HG02763 (cell line): ENCODE data around the gene TRMU.

Experiments
- ATAC-seq: cut with Tn5 transposase; IDR thresholded peaks from one replicate; pipeline ENCODE4 v1.9.1; 2021; ENCODE audit warnings: mild to moderate bottlenecking, moderate library complexity; ENCODE audit not compliant: unreplicated experiment

The TRMU gene

DNA sequence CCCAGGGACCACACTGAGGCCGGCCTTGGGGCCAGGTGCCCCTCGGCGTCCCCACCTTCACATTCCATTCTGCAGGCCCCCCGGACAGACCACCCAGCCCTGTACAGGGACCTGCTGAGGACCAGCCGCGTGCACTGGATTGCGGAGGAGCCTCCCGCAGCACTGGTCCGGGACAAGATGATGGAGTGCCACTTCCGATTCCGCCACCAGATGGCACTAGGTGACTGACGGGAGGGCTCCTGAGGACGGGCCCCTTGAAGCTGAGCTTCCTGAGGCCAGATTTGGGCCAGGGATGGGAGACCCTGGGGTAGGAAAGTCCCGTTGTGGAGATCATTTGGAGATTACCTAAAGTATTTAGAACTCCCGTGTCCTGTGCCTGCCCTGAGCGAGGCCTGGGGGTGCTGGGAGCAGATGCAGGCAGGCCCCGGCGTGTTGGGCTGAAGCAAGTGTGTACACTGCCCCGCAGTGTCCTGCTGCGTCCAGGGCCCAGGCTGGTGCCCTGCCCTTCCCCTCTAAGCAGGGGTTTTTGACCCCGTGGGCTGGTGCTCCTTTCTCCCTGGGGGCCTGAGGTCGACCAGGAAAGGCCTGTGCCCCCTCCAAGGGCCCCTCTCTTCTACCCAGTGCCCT, 20.0 kb downstream of the TRMU start:
- ATAC-seq: no peak

- no peak for ATAC-seq
These were observed 20.5 kb downstream of the TRMU start for GRCh38 chr22:46355996-46356471.

DNA sequence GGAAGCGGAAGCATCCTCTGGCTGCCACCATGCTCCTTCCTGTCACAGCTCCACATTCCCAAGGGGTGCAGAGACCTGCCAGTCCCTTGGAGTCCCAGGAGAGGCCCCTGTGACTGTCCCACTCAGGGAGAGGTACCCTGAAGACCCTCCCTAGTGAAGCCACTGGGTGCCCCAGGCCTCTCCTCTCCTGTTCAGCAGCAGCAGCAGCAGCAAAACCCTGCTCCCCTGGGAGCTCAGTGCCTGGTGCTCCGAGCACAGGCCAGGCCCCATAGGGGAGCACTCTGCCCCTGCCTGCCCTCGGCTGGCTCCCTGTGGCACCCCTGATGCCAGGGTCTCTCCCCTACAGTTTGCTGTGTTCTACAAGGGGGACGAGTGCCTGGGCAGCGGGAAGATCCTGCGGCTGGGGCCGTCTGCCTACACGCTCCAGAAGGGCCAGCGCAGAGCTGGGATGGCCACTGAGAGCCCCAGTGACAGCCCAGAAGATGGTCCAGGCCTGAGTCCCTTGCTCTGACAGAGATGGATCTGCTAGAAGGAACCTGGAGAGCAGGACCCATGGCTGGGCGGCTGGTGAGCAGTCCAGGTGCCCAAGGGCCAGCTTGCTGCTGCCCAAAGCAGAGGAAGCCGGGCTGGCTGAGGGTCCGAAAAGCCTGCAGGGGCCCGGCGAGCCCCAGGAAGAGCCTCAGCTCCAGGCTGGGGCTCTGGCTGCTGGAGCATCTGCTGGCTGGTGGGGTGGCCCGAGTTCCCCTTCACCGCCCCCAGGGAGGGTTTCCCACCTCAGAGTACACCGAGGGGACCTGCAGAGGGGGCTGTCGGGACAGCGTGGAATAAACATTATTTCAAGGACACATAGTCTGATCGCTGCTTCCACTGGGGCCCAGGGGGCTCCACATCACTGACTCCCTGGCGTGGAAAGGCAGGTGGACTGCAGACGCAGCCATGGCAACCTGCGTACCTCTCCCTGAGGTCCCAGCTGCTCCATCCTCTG, 21.3 kb downstream of the TRMU start:
- ATAC-seq: no peak

GRCh38 chr22:46357711-46358520, 22.4 kb downstream of the TRMU start:
- ATAC-seq: no peak

DNA sequence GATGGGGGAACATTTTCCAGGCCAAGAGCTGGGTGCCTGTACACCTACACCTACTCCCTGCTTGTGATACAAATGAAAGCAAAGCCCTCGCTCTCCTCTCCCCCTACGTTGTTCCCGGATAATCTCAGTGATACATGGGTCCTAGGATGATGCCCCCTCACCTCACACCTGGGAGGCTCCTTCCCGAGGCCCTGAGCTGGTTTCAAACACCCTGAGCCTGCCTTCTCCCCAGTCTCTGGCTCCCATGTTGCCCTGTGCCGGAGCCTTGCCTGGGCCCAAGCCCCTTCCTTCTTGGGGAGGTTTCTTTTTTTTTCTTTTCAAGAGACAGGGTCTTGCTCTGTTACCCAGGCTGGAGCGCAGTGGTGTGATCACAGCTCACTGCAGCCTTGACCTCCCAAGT, 23.3 kb downstream of the TRMU start:
- ATAC-seq: no peak

DNA sequence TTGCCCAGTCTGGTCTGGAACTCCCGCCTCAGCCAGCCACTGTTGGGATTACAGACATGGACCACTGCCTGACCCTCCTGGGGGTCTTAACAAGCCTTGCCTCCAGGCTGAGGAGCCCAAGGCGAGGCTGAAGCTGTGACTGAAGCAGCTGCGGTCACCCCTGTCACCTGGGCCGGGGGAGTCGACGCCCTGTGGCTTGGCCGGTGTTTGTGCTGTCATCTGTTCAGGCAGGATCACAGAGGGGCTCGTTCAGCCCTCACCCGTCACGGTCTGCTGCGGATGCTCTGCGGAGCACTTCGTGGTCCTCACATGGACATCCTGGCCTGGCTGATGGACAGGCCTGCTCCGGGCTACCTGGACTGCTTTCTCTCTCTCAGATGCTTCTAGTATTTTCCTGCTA, 23.8 kb downstream of the TRMU start:
- ATAC-seq: no peak

DNA sequence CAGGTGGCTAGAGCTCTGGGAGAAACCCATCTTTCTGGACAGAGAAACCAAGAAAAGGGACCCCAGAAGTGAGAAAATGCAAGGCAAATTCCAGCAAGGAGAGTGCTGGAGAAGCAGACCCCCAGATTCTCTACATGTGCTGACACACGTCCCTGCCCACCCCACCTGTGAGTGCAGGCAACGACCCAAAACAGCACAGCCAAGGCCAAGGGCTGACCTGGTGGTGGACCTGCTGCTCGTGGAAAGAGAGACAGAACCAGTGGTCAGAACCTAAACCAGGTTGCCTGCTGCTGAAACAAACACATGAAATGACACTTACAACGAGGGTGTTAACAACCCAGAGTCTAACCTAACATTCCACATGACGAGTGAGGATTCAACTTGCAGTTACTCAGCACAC, 24.6 kb downstream of the TRMU start:
- no peak for ATAC-seq

DNA sequence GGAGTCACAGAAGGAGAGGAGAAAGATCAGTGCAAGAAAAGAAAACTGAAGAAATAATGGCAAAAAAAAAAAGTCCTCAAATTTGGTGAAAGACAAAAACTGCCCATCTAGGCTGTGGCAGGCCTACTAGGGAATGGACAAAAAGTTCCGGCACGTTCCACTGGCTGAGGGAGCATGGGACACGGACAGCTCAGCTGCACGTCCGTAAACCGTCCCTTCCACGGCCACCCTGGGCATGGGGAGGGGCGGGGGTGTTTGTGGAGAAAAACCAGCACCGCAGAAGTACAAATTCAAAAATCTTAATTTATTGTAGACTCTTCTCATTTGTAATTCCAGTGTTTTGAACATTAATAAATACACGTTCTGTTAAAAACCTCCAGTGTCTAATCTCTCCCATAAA, 25.4 kb downstream of the TRMU start:
- ATAC-seq: no peak

GRCh38 chr22:46361826-46362202, 26.3 kb downstream of the TRMU start:
- ATAC-seq: no peak

GRCh38 chr22:46362203-46362933, 26.9 kb downstream of the TRMU start:
- no peak for ATAC-seq

DNA sequence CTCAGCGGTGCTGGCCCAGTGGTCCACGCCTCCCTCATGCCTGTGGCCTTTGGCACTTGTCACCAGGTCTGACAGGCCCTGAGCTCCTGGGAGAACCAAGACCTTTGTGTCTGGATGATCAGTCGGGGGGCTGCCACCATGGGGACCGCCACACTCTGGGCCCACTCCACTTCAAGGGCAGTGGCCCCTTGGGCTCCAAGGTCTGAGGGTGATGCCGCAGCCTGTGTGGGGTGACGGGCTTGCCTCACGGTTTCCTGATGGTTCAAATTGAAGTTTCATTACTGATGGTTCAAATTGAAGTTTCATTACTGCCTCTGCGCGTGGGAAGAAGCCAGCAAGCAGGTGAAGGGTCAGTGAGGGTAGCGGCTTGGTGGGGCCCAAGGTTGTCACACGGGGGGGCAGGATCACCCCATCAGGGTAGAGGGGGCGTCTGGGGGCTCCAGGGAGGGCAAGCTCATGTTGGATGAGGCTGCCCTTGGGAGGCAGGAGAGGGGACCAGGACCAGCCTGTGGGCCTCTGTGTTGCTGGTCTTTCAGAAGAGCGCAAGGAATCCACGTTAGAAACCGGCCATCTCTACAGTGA, 27.5 kb downstream of the TRMU start:
- no peak for ATAC-seq

- no peak for ATAC-seq
These were observed 28.3 kb downstream of the TRMU start for GRCh38 chr22:46363611-46364321.

DNA sequence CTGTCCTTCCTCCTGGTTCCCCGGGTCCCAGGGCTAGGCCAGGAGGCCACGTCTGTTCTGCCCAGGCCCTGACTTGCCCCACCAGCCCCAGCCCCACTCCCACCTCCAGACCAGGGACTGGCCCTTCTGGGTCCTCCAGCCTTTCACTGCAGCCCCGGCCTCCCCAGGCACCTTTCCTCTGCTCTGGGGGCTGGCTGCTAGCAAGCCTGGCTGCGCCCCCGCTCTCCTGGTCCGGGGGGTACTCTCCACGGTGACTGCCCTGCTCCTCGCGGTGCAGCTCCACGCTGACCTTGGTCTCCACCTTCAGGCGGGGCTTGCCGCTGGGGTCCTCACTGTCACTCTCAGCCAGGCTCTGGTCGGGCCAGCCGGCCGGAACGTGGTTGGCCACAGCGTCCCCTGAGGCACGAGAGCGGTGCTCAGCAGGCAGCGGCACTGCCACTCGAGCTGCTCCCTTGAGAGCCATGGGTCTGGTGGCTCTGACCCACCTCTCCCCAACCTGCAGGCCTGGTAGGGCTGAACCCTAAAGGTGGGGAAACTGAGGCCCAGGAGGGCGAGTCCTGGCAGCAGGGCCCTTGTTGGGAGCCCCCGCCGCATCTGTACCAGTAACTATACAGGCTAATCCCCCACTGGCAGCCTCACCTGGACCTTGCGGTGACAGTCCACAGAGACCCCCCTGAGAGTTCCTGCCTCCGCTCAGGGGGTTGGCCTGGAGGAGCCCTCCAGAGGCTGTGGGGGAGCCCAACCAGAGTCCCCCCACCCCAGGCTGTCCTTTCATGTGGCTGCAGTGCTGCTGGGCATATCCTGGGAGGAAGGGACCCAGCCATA, 29.0 kb downstream of the TRMU start:
- no peak for ATAC-seq

DNA sequence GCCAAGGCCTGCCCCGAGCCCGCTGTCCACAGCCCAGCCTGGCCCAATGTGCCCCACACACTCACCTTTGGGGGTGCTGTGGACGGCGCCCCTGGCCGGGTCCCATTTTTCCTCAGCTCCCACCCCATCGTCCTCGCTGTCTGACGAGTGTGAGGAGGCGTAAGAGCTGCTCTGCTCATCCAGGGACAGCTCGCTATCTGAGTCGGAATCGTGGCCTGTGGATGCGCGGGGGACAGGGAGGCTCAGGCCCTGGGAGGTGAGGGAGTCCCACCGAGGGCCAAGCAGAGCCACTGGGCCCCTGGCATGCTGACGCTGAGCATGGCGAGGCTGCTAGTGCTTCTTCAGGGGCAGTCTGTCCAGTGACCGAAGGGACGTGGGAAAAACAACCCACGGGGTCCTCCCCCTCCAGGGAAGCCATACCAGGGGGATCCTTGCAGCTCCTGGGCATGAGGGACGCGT, 29.7 kb downstream of the TRMU start:
- no peak for ATAC-seq

DNA sequence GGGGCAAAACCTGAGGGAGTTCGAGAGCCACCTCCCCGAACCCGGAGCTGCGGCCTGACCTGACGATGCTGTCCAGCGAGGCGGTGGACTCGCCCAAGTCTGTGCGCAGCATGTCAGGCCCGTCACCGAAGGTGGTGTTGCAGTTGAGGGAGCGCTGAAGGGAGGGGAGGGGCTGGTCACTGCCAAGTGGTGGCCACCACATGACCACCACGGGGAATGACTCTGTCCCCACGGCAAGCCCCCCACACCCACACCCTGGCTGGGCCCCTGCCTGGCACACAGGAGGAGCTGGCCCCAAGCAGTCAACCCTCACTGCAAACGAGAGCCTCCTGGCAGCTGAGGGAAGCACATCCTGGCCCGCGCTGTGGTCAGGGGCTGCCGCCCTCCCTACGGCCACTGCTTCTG, 30.8 kb downstream of the TRMU start:
- ATAC-seq: no peak

- ATAC-seq: no peak
These were observed 31.5 kb downstream of the TRMU start for GRCh38 chr22:46366801-46367706.

- no peak for ATAC-seq
These were observed 32.2 kb downstream of the TRMU start for GRCh38 chr22:46367707-46368191.
